ENCODE data around the gene PITPNM2. TPM values are rescaled to one million over a fixed set of nuclear protein-coding genes. Genes with fewer than 3 reads are reported as not detected.

The PITPNM2 gene
- total RNA-seq, result 4.9 and 10.1 TPM in 2 replicates

GRCh38 chr12:123150744-123151456 is at the start of gene PITPNM2:
Gene PITPNM2 (minus strand): TSS chr12:123151090. CDS start chr12:123034590, 116,500 bp downstream.

Other genes starting within 250 kb of the PITPNM2 start
- gene ABCB9, start 184.6 kb downstream of the PITPNM2 start, total RNA-seq, result 7.0 and 9.1 TPM in 2 replicates
- gene OGFOD2, start 175.8 kb downstream of the PITPNM2 start, total RNA-seq, result 17.6 and 24.1 TPM in 2 replicates
- 114 and 140 TPM in 2 replicates for gene ARL6IP4, start 170.4 kb downstream of the PITPNM2 start, total RNA-seq
- gene MPHOSPH9, start 82.1 kb upstream of the PITPNM2 start, total RNA-seq, result 28.4 and 41.2 TPM in 2 replicates
- 15.3 and 17.3 TPM in 2 replicates for gene MTRFR, start 82.3 kb upstream of the PITPNM2 start, total RNA-seq
- 104 and 169 TPM in 2 replicates for gene CDK2AP1, start 120.8 kb upstream of the PITPNM2 start, total RNA-seq
- gene SBNO1, start 213.8 kb upstream of the PITPNM2 start, total RNA-seq, result 12.4 and 15.7 TPM in 2 replicates
- gene KMT5A, start 233.0 kb upstream of the PITPNM2 start, total RNA-seq, result 24.6 and 55.2 TPM in 2 replicates

All from mesangial cell (primary cell).